GM12878 (cell line): Measurements from ENCODE around the gene PPFIBP1. TPM values are rescaled to one million over a fixed set of nuclear protein-coding genes. Genes with fewer than 3 reads are reported as not detected.

Experiments used
- BACH1 ChIP-seq: fragments of 450-650 bp; IDR thresholded peaks from 2 replicates; pipeline ENCODE4 v1.6.1; 2017; ENCODE audit warnings: mild to moderate bottlenecking, borderline replicate concordance
- BMI1 ChIP-seq: fragments of 450-650 bp; IDR thresholded peaks from 2 replicates; pipeline ENCODE4 v1.6.1; 2016; ENCODE audit warnings: mild to moderate bottlenecking, moderate library complexity, borderline replicate concordance
- CHD2 ChIP-seq: IDR thresholded peaks from 2 replicates; pipeline ENCODE4 v1.6.1; 2011; ENCODE audit warnings: low read depth, low read length, improper control_type of control experiment, borderline replicate concordance
- CTCF ChIP-seq, 3 experiments: IDR thresholded peaks in 2 of 3; conservative IDR thresholded peaks in 1 of 3; 2 replicates each; pipeline ENCODE4 v1.5.1; 2011; ENCODE audit warnings: low read depth in 3 of 3, low read length in 3 of 3, mild to moderate bottlenecking in 3 of 3, control low read depth in 2 of 3, moderate library complexity in 2 of 3, inconsistent platforms in 1 of 3, mixed read lengths in 1 of 3; ENCODE audit not compliant: control insufficient read depth in 2 of 3, insufficient read depth in 1 of 3; ENCODE audit errors: extremely low read depth in 1 of 3
- EED ChIP-seq: sonication (generic); IDR thresholded peaks from 2 replicates; pipeline ENCODE4 v1.6.1; 2016; ENCODE audit warnings: antibody characterized with exemption, low read depth
- EGR1 ChIP-seq, 2 experiments: IDR thresholded peaks; 1 replicate in 1 of 2; 2 replicates in 1 of 2; pipeline ENCODE4 v1.6.1; 2011 to 2012; ENCODE audit warnings: low read depth in 2 of 2, low read length in 2 of 2, borderline replicate concordance in 1 of 2, mild to moderate bottlenecking in 1 of 2, moderate library complexity in 1 of 2
- EZH2 ChIP-seq: IDR thresholded peaks from 2 replicates; pipeline ENCODE4 v1.6.1; 2012; ENCODE audit warnings: low read depth, mild to moderate bottlenecking, control low read depth, inconsistent platforms, low read length, borderline replicate concordance; ENCODE audit not compliant: control insufficient read depth
- MEF2B ChIP-seq: fragments of 450-650 bp; IDR thresholded peaks from 2 replicates; pipeline ENCODE4 v1.6.1; 2018; ENCODE audit warnings: mild to moderate bottlenecking, moderate library complexity; ENCODE audit not compliant: partially characterized antibody, poor library complexity, severe bottlenecking
- MXI1 ChIP-seq: fragments of 150-350 bp; IDR thresholded peaks from 2 replicates; pipeline ENCODE4 v1.6.1; 2011; ENCODE audit warnings: low read depth, mild to moderate bottlenecking, inconsistent platforms, low read length, improper control_type of control experiment
- PKNOX1 ChIP-seq: fragments of 450-650 bp; IDR thresholded peaks from 2 replicates; pipeline ENCODE4 v1.6.1; 2016; ENCODE audit warnings: mild to moderate bottlenecking
- PML ChIP-seq: IDR thresholded peaks from 2 replicates; pipeline ENCODE4 v1.6.1; 2012; ENCODE audit warnings: low read length, inconsistent platforms
- RBBP5 ChIP-seq: fragments of 200-600 bp; sonication (generic); conservative IDR thresholded peaks from 2 replicates; pipeline ENCODE4 v1.6.1; 2016
- RELA ChIP-seq: fragments of 450-650 bp; IDR thresholded peaks from 2 replicates; pipeline ENCODE4 v1.8.0; 2014; ENCODE audit warnings: borderline replicate concordance; ENCODE audit not compliant: partially characterized antibody
- TCF3 ChIP-seq: IDR thresholded peaks from 2 replicates; pipeline ENCODE4 v1.6.1; 2012; ENCODE audit warnings: low read depth, mild to moderate bottlenecking, low read length, borderline replicate concordance; ENCODE audit not compliant: insufficient read depth
- TCF7 ChIP-seq: IDR thresholded peaks from 2 replicates; pipeline ENCODE4 v1.6.1; 2014; ENCODE audit warnings: antibody characterized with exemption, borderline replicate concordance
- USF2 ChIP-seq: IDR thresholded peaks from 2 replicates; pipeline ENCODE4 v1.6.1; 2011; ENCODE audit warnings: low read depth, low read length, improper control_type of control experiment, borderline replicate concordance
- ZNF384 ChIP-seq: IDR thresholded peaks from 2 replicates; pipeline ENCODE4 v1.6.1; 2012; ENCODE audit warnings: low read depth, mild to moderate bottlenecking, low read length, improper control_type of control experiment, borderline replicate concordance
- polyA plus RNA-seq, 11 experiments: library from polyadenylated mRNA; depleted of rRNA in 4 of 11; unstranded in 6 of 11; stranded (reverse) in 5 of 11; fragments of >200 nt; fragmentation: Nextera tagmentation in 4 of 11; fragmentation: Illumina TruSeq in 1 of 11; extraction: Ambion mirVana in 4 of 11; extraction: Trizol in 1 of 11; gene quantifications; 1 replicate in 1 of 11; 2 replicates in 10 of 11; pipeline versions ENCODE4 v1.2.1 to v1.2.3, GENCODE V29; 2011 to 2016; ENCODE audit warnings: inconsistent platforms in 2 of 11, missing spikeins in 2 of 11, low read depth in 1 of 11
- total RNA-seq, 4 experiments: library from RNA; depleted of rRNA in 3 of 4; stranded (reverse); fragments of >200 nt in 3 of 4; fragmentation: Illumina TruSeq in 1 of 4; extraction: Trizol in 1 of 4; gene quantifications; 2 replicates each; pipeline versions ENCODE4 v1.2.1 to v1.2.3, GENCODE V29; 2013 to 2021
- TF ChIP-seq, protein P1 (sequence below): IDR thresholded peaks from 2 replicates; pipeline ENCODE4 v1.6.1; 2011; ENCODE audit warnings: low read depth, mild to moderate bottlenecking, low read length, moderate library complexity, borderline replicate concordance; ENCODE audit errors: extremely low read depth
- TF ChIP-seq, protein P2 (sequence below): fragments of 450-650 bp; IDR thresholded peaks from 2 replicates; pipeline ENCODE4 v1.6.1; 2018; ENCODE audit warnings: mild to moderate bottlenecking, low read depth, moderate library complexity; ENCODE audit not compliant: partially characterized antibody

PPFIBP1 gene
- total and polyA plus RNA-seq, 10 of the 15 experiments (the other 5 are each of a cell fraction or from before 2014, with no cell fraction given), result 0.47 to 7.8 (median 3.6) TPM

GRCh38 chr12:27523642-27524493, at the start of gene PPFIBP1 (continued):
- peak; percentile 98 for TF ChIP-seq PKNOX1
- peak; percentile 77; the same call in 1 of the 2 replicates for TF ChIP-seq EED
- TF ChIP-seq USF2, result no peak
- no peak for TF ChIP-seq EZH2
- TF ChIP-seq, protein P1, sequence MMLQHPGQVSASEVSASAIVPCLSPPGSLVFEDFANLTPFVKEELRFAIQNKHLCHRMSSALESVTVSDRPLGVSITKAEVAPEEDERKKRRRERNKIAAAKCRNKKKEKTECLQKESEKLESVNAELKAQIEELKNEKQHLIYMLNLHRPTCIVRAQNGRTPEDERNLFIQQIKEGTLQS, result peak; percentile 22; the same call in 1 of the 2 replicates
- TF ChIP-seq RELA, result peak; percentile 43
- TF ChIP-seq EGR1 (IDR thresholded peaks at IDR 0.05; ENCODE audit: borderline replicate concordance in 1 of 2, low read depth in 2 of 2, low read length in 2 of 2), result peak in 1 of 2 experiments; percentile 20; a peak in 1 of 3 replicates
- no peak for TF ChIP-seq MEF2B
- no peak for TF ChIP-seq ZNF384
- TF ChIP-seq MXI1, result peak; percentile 62; the same call in 1 of the 2 replicates
- TF ChIP-seq BMI1, result no peak
- peak; percentile 81; the same call in 1 of the 2 replicates for TF ChIP-seq RBBP5
- peak; percentile 58; the same call in 1 of the 2 replicates for TF ChIP-seq BACH1
- TF ChIP-seq CTCF (IDR thresholded peaks at IDR 0.05 in 2 of 3, conservative IDR thresholded peaks at IDR 0.05 in 1 of 3; ENCODE audit: control insufficient read depth in 2 of 3, extremely low read depth in 1 of 3, insufficient read depth in 1 of 3, low read depth in 3 of 3, low read length in 3 of 3), result peak in 1 of 3 experiments; percentile 23; a peak in 2 of 6 replicates
- no peak for TF ChIP-seq TCF7
- 0 out of 2 replicates have a peak, but pooled peaks have one; percentile 6 for TF ChIP-seq TCF3
- TF ChIP-seq PML, result 0 out of 2 replicates have a peak, but pooled peaks have one; percentile 28
- TF ChIP-seq CHD2, result peak; percentile 67; the same call in 1 of the 2 replicates
- TF ChIP-seq, protein P2, sequence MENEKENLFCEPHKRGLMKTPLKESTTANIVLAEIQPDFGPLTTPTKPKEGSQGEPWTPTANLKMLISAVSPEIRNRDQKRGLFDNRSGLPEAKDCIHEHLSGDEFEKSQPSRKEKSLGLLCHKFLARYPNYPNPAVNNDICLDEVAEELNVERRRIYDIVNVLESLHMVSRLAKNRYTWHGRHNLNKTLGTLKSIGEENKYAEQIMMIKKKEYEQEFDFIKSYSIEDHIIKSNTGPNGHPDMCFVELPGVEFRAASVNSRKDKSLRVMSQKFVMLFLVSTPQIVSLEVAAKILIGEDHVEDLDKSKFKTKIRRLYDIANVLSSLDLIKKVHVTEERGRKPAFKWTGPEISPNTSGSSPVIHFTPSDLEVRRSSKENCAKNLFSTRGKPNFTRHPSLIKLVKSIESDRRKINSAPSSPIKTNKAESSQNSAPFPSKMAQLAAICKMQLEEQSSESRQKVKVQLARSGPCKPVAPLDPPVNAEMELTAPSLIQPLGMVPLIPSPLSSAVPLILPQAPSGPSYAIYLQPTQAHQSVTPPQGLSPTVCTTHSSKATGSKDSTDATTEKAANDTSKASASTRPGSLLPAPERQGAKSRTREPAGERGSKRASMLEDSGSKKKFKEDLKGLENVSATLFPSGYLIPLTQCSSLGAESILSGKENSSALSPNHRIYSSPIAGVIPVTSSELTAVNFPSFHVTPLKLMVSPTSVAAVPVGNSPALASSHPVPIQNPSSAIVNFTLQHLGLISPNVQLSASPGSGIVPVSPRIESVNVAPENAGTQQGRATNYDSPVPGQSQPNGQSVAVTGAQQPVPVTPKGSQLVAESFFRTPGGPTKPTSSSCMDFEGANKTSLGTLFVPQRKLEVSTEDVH, result peak; percentile 3
